GM12878 (cell line): ENCODE data around the gene HSD17B2.

Experiments used
- CREB1 ChIP-seq: IDR thresholded peaks from 2 replicates; pipeline ENCODE4 v1.6.1; 2012; ENCODE audit warnings: low read depth, mild to moderate bottlenecking, inconsistent platforms
- RB1 ChIP-seq: fragments of 450-650 bp; formaldehyde crosslinking; IDR thresholded peaks from 2 replicates; pipeline ENCODE4 v1.6.1; 2017; ENCODE audit warnings: mild to moderate bottlenecking, borderline replicate concordance
- SPI1 ChIP-seq: IDR thresholded peaks from 2 replicates; pipeline ENCODE4 v1.6.1; 2011; ENCODE audit warnings: low read depth, mild to moderate bottlenecking, low read length, moderate library complexity, borderline replicate concordance; ENCODE audit not compliant: insufficient read depth
- TCF12 ChIP-seq: IDR thresholded peaks from 2 replicates; pipeline ENCODE4 v1.6.1; 2011; ENCODE audit warnings: low read depth, mild to moderate bottlenecking, low read length
- TF ChIP-seq, protein P1 (sequence below): fragments of 450-650 bp; IDR thresholded peaks from 2 replicates; pipeline ENCODE4 v1.6.1; 2017; ENCODE audit warnings: mild to moderate bottlenecking, moderate library complexity
- TF ChIP-seq, protein P2 (sequence below), 3 experiments: IDR thresholded peaks in 2 of 3; conservative IDR thresholded peaks in 1 of 3; 2 replicates each; pipeline ENCODE4 v1.5.1; 2011; ENCODE audit warnings: low read depth in 3 of 3, low read length in 3 of 3, mild to moderate bottlenecking in 3 of 3, control low read depth in 2 of 3, moderate library complexity in 2 of 3, inconsistent platforms in 1 of 3, mixed read lengths in 1 of 3; ENCODE audit not compliant: control insufficient read depth in 2 of 3, insufficient read depth in 1 of 3; ENCODE audit errors: extremely low read depth in 1 of 3

DNA sequence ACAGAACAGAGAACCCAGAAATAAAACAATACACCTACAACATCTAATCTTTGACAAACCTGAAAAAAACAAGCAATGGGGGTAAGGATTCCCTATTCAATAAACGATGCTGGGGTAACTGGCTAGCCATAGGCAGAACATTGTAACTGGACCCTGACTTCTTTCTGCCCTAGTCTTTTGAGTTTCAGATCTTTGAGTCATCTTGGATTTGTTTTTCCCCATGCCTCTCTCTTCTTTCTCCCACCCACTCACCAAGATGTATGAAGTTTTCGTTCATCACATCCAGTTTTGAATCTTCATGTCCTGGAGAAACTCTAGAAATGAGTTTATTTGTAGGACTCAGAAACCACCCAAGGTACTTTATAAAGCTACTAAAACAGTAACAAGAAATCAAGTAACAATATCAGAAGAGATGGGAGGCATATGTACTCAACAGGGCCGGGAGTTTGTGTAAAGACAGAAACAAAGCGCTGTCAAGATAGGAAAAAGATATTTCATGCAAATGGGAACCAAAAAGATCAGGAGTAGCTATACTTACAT lies 39.0 kb downstream of the HSD17B2 start:
- TF ChIP-seq CREB1, result no peak
- TF ChIP-seq SPI1, result no peak
- TF ChIP-seq RB1, result no peak
- TF ChIP-seq, protein P1, sequence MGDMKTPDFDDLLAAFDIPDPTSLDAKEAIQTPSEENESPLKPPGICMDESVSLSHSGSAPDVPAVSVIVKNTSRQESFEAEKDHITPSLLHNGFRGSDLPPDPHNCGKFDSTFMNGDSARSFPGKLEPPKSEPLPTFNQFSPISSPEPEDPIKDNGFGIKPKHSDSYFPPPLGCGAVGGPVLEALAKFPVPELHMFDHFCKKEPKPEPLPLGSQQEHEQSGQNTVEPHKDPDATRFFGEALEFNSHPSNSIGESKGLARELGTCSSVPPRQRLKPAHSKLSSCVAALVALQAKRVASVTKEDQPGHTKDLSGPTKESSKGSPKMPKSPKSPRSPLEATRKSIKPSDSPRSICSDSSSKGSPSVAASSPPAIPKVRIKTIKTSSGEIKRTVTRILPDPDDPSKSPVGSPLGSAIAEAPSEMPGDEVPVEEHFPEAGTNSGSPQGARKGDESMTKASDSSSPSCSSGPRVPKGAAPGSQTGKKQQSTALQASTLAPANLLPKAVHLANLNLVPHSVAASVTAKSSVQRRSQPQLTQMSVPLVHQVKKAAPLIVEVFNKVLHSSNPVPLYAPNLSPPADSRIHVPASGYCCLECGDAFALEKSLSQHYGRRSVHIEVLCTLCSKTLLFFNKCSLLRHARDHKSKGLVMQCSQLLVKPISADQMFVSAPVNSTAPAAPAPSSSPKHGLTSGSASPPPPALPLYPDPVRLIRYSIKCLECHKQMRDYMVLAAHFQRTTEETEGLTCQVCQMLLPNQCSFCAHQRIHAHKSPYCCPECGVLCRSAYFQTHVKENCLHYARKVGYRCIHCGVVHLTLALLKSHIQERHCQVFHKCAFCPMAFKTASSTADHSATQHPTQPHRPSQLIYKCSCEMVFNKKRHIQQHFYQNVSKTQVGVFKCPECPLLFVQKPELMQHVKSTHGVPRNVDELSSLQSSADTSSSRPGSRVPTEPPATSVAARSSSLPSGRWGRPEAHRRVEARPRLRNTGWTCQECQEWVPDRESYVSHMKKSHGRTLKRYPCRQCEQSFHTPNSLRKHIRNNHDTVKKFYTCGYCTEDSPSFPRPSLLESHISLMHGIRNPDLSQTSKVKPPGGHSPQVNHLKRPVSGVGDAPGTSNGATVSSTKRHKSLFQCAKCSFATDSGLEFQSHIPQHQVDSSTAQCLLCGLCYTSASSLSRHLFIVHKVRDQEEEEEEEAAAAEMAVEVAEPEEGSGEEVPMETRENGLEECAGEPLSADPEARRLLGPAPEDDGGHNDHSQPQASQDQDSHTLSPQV, result no peak
- TF ChIP-seq, protein P2, sequence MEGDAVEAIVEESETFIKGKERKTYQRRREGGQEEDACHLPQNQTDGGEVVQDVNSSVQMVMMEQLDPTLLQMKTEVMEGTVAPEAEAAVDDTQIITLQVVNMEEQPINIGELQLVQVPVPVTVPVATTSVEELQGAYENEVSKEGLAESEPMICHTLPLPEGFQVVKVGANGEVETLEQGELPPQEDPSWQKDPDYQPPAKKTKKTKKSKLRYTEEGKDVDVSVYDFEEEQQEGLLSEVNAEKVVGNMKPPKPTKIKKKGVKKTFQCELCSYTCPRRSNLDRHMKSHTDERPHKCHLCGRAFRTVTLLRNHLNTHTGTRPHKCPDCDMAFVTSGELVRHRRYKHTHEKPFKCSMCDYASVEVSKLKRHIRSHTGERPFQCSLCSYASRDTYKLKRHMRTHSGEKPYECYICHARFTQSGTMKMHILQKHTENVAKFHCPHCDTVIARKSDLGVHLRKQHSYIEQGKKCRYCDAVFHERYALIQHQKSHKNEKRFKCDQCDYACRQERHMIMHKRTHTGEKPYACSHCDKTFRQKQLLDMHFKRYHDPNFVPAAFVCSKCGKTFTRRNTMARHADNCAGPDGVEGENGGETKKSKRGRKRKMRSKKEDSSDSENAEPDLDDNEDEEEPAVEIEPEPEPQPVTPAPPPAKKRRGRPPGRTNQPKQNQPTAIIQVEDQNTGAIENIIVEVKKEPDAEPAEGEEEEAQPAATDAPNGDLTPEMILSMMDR (IDR thresholded peaks at IDR 0.05 in 2 of 3, conservative IDR thresholded peaks at IDR 0.05 in 1 of 3; ENCODE audit: control insufficient read depth in 2 of 3, extremely low read depth in 1 of 3, insufficient read depth in 1 of 3, low read depth in 3 of 3, low read length in 3 of 3), result no peak
- no peak for TF ChIP-seq TCF12
